Dedifferentiated amniotic fluid mesenchymal stem cell (primary cell): ENCODE measurements around the gene BMP15.

ENCODE experiments used
- DNase-seq: peaks from one replicate; pipeline ENCODE4 v3.0.0-alpha.2; 2016; ENCODE audit errors: extremely low spot score

BMP15 gene

GRCh38 chrX:50910685-50911176 is at the start of gene BMP15:
TSS of gene BMP15 (plus strand) at chrX:50910735. CDS start at chrX:50910784, 49 bp downstream.
- DNase-seq = no peak

GRCh38 chrX:50863471-50863870 is 47.1 kb upstream of the BMP15 start:
- no peak for DNase-seq

- no peak for DNase-seq
Measured at GRCh38 chrX:50865311-50865710, 45.2 kb upstream of the BMP15 start.

GRCh38 chrX:50871922-50872453 is 38.5 kb upstream of the BMP15 start:
- DNase-seq = no peak

GRCh38 chrX:50874876-50875275 is 35.7 kb upstream of the BMP15 start:
- DNase-seq = no peak

GRCh38 chrX:50876551-50876950 is 34.0 kb upstream of the BMP15 start:
- DNase-seq = no peak

- peak; percentile 25 for DNase-seq
Measured at GRCh38 chrX:50877310-50877709, 33.2 kb upstream of the BMP15 start.

- DNase-seq = no peak
Measured at GRCh38 chrX:50881028-50881427, 29.5 kb upstream of the BMP15 start.

- no peak for DNase-seq
Measured at GRCh38 chrX:50888884-50889283, 21.7 kb upstream of the BMP15 start.

- DNase-seq = no peak
Measured at GRCh38 chrX:50889582-50889981, 21.0 kb upstream of the BMP15 start.

- DNase-seq = no peak
Measured at GRCh38 chrX:50893047-50893446, 17.5 kb upstream of the BMP15 start.

GRCh38 chrX:50893466-50893865 is 17.1 kb upstream of the BMP15 start:
- no peak for DNase-seq

- DNase-seq = no peak
Measured at GRCh38 chrX:50905334-50905733, 5.2 kb upstream of the BMP15 start.

GRCh38 chrX:50913520-50913919 is 3.0 kb downstream of the BMP15 start:
- DNase-seq = no peak

GRCh38 chrX:50920132-50920531 is 9.6 kb downstream of the BMP15 start:
- no peak for DNase-seq

- no peak for DNase-seq
Measured at GRCh38 chrX:50927127-50927526, 16.6 kb downstream of the BMP15 start.

- DNase-seq = no peak
Measured at GRCh38 chrX:50941638-50942037, 31.1 kb downstream of the BMP15 start.

- DNase-seq = no peak
Measured at GRCh38 chrX:50942471-50942870, 31.9 kb downstream of the BMP15 start.

GRCh38 chrX:50952406-50952805 is 41.9 kb downstream of the BMP15 start:
- DNase-seq = no peak

- no peak for DNase-seq
Measured at GRCh38 chrX:50953832-50954231, 43.3 kb downstream of the BMP15 start.

- DNase-seq = no peak
Measured at GRCh38 chrX:50962156-50962555, 51.6 kb downstream of the BMP15 start.

- no peak for DNase-seq
Measured at GRCh38 chrX:50963842-50964241, 53.3 kb downstream of the BMP15 start.
